GM12872 (cell line): ENCODE data around the gene MAP1LC3C.

ENCODE experiments used
- TF ChIP-seq, protein P1 (sequence below): IDR thresholded peaks from 3 replicates; pipeline ENCODE4 v1.5.1; 2011; ENCODE audit warnings: low read depth, mild to moderate bottlenecking, low read length, moderate library complexity; ENCODE audit not compliant: insufficient read depth

Gene MAP1LC3C

DNA sequence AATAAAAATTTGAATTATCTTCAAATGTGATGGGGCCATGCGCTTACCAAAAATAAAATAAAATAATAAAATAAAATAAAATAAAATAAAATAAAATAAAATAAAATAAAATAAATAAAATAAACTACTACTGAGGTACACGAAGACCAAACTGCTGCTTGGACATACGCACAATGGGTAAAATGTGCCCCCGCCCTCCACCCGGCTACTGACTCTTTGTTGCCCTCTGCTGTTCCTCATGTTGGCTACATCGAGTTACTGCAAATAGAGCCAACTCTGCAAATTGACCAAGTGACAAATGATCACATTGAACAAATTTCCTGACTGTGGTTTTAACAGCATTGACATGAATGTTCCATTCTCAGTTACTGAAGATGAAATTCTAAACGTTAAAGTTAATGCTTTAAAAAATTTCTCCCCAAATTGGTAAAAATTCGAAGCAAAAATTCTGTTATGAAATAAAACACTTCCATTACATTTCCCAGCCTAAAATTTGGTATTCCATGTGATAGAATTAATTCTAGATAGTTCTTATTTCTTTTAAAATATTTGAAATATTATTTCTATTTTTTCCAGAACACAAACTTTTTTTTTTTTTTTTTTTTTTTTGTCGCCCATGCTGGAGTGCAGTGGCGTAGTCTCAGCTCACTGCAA is 18.8 kb upstream of the MAP1LC3C start:
- TF ChIP-seq, protein P1, sequence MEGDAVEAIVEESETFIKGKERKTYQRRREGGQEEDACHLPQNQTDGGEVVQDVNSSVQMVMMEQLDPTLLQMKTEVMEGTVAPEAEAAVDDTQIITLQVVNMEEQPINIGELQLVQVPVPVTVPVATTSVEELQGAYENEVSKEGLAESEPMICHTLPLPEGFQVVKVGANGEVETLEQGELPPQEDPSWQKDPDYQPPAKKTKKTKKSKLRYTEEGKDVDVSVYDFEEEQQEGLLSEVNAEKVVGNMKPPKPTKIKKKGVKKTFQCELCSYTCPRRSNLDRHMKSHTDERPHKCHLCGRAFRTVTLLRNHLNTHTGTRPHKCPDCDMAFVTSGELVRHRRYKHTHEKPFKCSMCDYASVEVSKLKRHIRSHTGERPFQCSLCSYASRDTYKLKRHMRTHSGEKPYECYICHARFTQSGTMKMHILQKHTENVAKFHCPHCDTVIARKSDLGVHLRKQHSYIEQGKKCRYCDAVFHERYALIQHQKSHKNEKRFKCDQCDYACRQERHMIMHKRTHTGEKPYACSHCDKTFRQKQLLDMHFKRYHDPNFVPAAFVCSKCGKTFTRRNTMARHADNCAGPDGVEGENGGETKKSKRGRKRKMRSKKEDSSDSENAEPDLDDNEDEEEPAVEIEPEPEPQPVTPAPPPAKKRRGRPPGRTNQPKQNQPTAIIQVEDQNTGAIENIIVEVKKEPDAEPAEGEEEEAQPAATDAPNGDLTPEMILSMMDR = peak; percentile 75

DNA sequence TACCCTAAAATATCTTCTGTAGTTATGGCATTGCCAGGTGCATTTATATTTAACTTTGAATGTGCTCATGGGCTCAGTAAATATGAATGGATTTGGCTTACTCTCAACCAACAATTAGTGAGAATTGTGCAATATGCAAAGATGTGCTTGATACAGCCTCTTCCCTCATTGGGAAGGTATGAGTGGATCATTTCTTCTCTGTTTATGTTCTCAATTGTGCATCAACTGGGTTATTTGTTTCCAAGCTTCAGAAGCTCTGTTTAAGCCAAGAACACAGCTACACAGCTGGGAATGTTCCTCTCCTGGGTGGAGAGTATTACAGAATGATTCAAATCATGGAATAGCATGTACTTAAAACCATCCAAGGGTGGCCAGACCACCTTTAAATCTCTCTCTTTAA is 17.6 kb upstream of the MAP1LC3C start:
- TF ChIP-seq, protein P1 = no peak

DNA sequence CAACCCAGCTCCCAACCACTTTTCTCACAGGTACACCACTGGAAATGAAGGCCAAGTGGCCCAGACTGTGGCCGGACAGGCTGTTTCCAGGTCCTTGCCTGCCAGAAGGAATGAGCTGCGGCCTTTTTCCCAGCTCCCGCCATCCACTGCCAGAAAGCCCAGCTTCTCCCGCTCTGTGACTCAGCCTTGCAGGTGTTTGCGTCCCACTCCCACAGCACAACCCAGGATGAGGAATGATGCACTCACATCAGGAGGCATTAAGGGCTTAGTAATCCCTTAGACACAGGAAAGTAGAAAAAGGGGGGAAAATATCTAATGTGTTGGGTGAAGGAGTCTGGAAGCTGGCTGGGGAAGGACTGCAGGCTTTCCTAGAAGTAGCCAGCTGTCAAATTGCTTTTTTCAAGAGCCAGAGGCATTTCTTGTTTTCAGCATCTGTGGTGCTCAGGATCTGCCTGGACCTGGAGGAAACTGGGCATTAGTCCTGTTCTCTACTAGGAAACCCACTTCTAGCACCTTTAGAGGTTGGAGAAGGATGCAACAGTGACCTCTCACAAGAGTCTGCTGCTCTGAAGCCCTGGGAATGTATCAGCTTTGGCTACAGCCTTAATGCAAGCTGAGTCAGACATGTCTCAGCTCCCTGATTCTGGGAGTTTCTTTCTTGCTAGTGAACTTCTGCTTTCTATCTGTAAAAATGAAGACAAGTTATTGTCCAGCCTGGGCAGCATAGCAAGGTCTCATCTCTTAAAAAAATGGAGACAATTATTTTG is 13.2 kb upstream of the MAP1LC3C start:
- TF ChIP-seq, protein P1 = no peak

DNA sequence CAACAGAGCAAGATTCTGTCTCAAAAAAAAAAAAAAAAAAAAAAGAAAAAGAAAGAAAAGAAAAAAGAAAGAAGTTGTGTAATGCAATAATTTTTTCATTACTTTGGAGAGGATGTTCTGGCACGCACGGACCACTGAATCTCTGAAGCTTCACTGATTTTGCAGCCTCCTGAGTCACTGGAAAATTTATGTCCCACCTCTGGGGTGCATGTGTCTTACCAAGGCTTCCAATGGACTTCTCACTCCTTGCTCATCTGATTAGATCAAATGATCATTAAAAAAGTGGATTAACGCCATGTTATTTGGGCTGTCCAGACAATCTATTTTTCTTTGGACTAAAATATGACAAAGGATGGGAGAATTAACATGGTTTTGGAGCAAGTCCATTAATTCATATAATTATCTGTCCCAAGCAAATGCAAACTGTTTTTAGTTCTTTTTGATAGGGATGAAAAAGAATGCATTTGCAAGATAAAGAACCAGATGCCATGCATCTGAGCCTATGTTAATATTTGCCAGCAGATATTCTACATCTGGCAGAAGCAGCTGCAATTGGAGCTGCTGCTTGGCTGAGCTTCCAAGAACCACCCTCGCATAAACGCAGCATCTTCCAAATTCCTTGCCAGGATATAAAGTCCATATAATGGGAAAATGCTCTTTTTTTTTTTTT is 10.1 kb upstream of the MAP1LC3C start:
- TF ChIP-seq, protein P1 = no peak

DNA sequence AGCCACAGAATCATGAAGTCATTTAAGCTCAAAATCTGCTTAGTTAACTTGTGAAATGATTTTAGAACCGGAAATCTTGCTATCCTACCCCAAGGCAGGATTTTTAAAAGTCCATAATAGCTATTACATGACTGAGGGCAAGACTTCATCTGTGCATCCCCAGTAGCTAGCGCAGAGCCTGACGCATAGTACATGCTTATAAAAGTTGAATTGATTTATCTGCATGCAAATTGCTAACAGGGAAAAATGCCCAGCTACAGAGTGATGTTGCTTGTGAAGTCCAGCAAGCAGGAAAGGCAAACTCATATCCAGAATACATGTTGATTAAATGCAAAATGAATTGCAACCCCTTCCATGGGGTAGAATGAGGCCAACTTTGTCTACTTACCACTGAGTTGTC is 8.1 kb upstream of the MAP1LC3C start:
- TF ChIP-seq, protein P1 = no peak

DNA sequence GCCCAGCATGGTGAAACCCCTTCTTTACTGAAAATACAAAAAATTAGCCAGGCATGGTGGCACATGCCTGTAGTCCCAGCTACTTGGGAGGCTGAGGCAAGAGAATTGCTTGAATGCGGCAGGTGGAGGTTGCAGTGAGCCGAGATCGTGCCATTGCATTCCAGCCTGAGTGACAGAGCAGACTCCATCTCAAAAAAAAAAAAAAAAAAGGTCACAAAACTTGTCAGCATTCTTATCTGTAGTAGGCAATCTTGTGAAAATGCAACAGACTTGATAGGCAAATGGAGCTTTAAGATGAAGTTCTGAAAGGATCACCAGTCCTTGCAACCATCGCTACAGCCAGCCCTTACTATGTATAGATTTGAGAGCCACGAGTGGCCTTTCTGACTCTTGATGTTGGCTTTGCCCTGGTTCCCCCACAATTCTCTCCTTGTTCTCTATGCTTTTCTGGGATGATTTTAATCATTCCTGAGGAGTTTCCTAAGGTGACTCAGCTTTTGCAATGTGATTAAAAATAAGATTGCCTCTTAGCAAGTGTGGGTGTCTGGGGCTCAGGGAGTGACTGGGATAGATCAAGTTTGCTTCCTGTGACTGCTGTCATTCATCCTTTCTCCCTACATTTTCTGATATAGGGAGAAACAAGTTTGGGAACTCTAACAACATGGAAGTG is 7.1 kb upstream of the MAP1LC3C start:
- TF ChIP-seq, protein P1 = no peak
